ENCODE results near the gene USP34. TPM values are rescaled to one million over a fixed set of nuclear protein-coding genes. Genes with fewer than 3 reads are reported as not detected.
"Not testable (repeated sequence)": the region's sequence is repeated elsewhere in the genome, so short reads cannot be mapped to it uniquely, and the experiment has no call there.

Gene USP34
- total RNA-seq, 1 donor from 2014 or later: 176 TPM

DNA sequence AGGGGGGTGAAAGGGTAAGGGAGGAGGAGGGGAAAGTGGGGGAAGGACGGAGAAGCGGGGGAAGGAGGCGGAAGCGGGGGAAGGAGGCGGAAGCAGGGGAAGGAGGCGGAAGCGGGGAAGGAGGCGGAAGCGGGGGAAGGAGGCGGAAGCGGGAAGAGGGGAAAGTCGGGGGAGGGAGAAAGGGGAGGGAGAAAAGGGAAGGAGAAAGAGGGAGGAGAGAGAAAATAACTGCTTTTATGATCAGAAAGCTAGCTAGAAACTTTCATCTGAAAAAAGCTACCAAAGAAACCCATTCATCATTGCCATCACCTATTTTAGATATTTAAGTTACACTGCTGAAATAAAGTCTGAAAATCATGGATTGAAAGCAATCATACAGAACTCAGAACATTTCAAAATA is 72.5 kb downstream of the USP34 start:
- no peaks in the 10 kb centered on the region for H3K27me3 Mint-ChIP-seq
- H3K36me3 Mint-ChIP-seq (ENCODE audit: low read depth): peaks cover 31% of the 10 kb centered on the region
- ATAC-seq (ENCODE audit: low read depth) (no peak), DNase-seq (no peak)
- no peaks in the 10 kb centered on the region for H3K9me3 Mint-ChIP-seq
- H3K27ac Mint-ChIP-seq: no peak overlapping the region
- CTCF ChIA-PET: no interaction called here
- H3K4me1 Mint-ChIP-seq: no peaks in the 10 kb centered on the region
- TF ChIP-seq, protein P1, sequence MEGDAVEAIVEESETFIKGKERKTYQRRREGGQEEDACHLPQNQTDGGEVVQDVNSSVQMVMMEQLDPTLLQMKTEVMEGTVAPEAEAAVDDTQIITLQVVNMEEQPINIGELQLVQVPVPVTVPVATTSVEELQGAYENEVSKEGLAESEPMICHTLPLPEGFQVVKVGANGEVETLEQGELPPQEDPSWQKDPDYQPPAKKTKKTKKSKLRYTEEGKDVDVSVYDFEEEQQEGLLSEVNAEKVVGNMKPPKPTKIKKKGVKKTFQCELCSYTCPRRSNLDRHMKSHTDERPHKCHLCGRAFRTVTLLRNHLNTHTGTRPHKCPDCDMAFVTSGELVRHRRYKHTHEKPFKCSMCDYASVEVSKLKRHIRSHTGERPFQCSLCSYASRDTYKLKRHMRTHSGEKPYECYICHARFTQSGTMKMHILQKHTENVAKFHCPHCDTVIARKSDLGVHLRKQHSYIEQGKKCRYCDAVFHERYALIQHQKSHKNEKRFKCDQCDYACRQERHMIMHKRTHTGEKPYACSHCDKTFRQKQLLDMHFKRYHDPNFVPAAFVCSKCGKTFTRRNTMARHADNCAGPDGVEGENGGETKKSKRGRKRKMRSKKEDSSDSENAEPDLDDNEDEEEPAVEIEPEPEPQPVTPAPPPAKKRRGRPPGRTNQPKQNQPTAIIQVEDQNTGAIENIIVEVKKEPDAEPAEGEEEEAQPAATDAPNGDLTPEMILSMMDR (IDR thresholded peaks at IDR 0.05): no peak
- intact Hi-C loops (cut with micrococcal nuclease): no loop called here
- H3K4me3 Mint-ChIP-seq: no peak overlapping the region
- POLR2A ChIA-PET: no interaction called here

DNA sequence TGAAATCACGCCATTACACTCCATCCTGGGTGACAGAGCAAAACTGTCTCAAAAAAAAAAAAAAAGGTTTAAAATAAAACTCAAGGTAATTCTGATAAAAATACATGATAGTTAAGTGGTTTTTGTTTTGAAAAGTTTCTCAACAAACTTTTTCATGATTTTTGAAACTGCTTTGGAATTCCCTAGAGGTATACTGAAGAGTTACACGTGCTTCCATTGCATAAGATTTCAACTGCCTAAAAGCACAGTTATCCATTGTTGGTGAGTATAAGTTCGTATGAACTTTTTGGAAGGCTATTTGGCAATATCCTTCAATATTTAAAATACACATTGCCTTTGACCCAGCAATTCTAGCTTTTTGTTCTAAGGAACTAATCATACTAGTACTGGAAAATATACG is 74.9 kb downstream of the USP34 start:
- Mint-ChIP-seq H3K36me3 (ENCODE audit: low read depth) (peaks cover 34% of the 10 kb centered on the region), H3K9me3 (no peaks in the 10 kb centered on the region), H3K27me3 (no peaks in the 10 kb centered on the region), H3K4me1 (no peaks in the 10 kb centered on the region), H3K27ac (no peak overlapping the region), H3K4me3 (no peak overlapping the region)
- ChIA-PET CTCF (no interaction called here), POLR2A (no interaction called here)
- TF ChIP-seq, protein P1 (IDR thresholded peaks at IDR 0.05): no peak
- ATAC-seq (ENCODE audit: low read depth) (no peak), DNase-seq (no peak)
- intact Hi-C loops (cut with micrococcal nuclease): no loop called here

DNA sequence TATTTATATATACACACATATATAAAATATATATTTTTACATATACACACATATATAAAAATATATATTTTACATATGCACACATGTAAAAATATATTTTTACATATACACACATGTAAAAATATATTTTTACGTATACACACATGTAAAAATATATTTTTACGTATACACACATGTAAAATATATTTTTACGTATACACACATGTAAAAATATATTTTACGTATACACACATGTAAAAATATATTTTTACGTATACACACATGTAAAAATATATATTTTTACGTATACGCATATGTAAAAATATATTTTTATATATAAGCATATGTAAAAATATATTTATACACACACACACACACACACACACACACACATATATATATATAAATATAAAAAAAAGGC is 83.3 kb downstream of the USP34 start:
- ATAC-seq (ENCODE audit: low read depth); POLR2A ChIA-PET; H3K9me3 Mint-ChIP-seq; H3K27ac Mint-ChIP-seq; H3K27me3 Mint-ChIP-seq; H3K4me1 Mint-ChIP-seq; DNase-seq; CTCF ChIA-PET; intact Hi-C loops (cut with micrococcal nuclease); H3K4me3 Mint-ChIP-seq: not testable (repeated sequence)
- H3K36me3 Mint-ChIP-seq (ENCODE audit: low read depth): peaks cover 52% of the 10 kb centered on the region

DNA sequence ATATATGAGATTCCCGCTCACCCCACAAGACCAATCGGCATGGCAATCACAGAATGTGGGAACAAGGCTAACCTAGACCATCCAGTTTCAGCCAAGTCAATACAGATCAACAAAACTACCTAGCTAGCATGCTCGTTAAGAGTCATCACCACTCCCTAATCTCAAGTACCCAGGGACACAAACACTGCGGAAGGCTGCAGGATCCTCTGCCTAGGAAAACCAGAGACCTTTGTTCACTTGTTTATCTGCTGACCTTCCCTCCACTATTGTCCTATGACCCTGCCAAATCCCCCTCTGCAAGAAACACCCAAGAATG is 90.0 kb downstream of the USP34 start:
- ATAC-seq (ENCODE audit: low read depth); intact Hi-C loops (cut with micrococcal nuclease); DNase-seq; H3K27ac Mint-ChIP-seq; H3K9me3 Mint-ChIP-seq; H3K27me3 Mint-ChIP-seq; CTCF ChIA-PET; H3K4me1 Mint-ChIP-seq; H3K4me3 Mint-ChIP-seq: not testable (repeated sequence)
- POLR2A ChIA-PET: interaction anchor here (0.6 kb wide), 1 partner anchor 1467 kb away, joined by 4 read pairs; no protein-coding TSS in a partner anchor
- H3K36me3 Mint-ChIP-seq (ENCODE audit: low read depth): peaks cover 72% of the 10 kb centered on the region

DNA sequence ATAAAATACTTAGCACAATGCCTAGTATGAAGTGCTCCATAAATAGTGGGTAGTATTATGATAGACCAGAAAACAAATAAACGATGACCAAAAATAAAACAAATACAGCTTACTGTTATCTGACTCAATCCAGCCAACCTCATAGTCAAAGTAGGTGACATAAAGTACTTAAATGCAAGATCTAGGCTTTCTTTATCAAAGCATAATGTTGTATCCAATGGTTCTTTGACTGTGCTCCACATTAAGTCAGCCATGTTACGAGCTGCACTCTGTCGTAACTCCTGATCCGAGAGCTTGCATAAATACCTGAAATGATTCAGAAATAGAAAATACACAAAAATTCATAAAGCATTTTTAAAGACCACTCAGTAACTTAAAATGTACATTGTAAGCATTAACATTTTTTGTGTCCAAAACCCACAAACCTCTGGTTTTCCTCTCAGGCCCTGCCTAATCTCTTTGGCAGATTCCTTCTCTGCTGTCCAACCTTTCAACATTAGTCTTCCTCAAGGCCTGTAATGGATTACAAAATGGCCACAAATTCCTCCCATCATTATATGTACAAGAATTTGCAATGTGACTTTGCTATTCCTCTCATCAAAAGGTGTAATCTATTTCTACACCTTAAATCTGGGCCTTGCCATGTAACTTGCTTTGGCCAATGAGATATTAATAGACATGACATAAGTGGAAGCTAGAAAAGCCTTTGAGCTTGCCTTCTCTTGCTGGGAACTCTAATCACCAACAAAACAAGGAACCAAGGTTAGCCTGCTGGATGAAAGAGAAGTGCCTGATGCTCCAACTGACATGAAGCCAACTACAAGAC is 90.6 kb downstream of the USP34 start:
- no peak overlapping the region for H3K4me3 Mint-ChIP-seq
- ATAC-seq (ENCODE audit: low read depth) (no peak), DNase-seq (no peak)
- ChIA-PET CTCF (no interaction called here), POLR2A (interaction anchor here (0.6 kb wide), 1 partner anchor 1468 kb away, joined by 4 read pairs; no protein-coding TSS in a partner anchor)
- no peak overlapping the region for H3K27ac Mint-ChIP-seq
- peaks cover 75% of the 10 kb centered on the region for H3K36me3 Mint-ChIP-seq (ENCODE audit: low read depth)
- H3K4me1 Mint-ChIP-seq: peaks cover 2% of the 10 kb centered on the region
- TF ChIP-seq, protein P1 (IDR thresholded peaks at IDR 0.05): no peak
- intact Hi-C loops (cut with micrococcal nuclease): no loop called here
- H3K27me3 Mint-ChIP-seq: no peaks in the 10 kb centered on the region
- H3K9me3 Mint-ChIP-seq: no peaks in the 10 kb centered on the region

DNA sequence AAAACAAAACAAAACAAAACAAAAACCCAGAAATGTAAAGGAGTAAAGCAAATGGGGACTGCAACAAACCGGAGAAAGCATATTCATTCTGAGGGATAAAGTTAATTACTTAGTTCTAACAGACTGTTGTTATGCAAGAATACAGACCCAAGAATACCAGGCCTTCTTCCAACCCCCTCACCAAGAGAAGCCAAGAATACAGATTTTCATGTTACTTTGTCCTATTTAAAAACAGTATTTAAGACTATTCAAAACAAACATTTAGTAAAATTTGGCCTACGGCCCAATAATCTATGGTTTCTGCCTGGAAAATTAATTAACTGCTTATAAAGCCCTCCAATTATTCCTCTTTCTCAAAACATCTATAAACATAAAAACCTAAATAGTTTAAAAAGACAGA is 91.4 kb downstream of the USP34 start:
- Mint-ChIP-seq H3K4me3 (no peak overlapping the region), H3K9me3 (no peaks in the 10 kb centered on the region), H3K36me3 (ENCODE audit: low read depth) (peaks cover 79% of the 10 kb centered on the region), H3K4me1 (peaks cover 2% of the 10 kb centered on the region), H3K27ac (no peak overlapping the region), H3K27me3 (no peaks in the 10 kb centered on the region)
- intact Hi-C loops (cut with micrococcal nuclease): no loop called here
- ChIA-PET POLR2A (no interaction called here), CTCF (no interaction called here)
- TF ChIP-seq, protein P1 (IDR thresholded peaks at IDR 0.05): no peak
- no peak for DNase-seq
- no peak for ATAC-seq (ENCODE audit: low read depth)
